Heart right ventricle (tissue), 16 donors: ENCODE results near the gene KLHL30. TPM values are rescaled to one million over a fixed set of nuclear protein-coding genes. Genes with fewer than 3 reads are reported as not detected.

Experiments
- ATAC-seq, 8 donors: fragments of 200-7000 bp; cut with Tn5 transposase; one replicate each; pipeline ENCODE4 v1.9.1; 2020; ENCODE audit warnings: mild to moderate bottlenecking in 8 of 8, moderate library complexity in 8 of 8, moderate number of reproducible peaks in 1 of 8
- DNase-seq, 2 donors: peaks; one replicate each; pipeline ENCODE4 v3.0.0-alpha.2; 2020
- H3K27ac ChIP-seq, 10 donors: fragments of 200-600 bp; sonication (generic) in 2 of 10; one replicate each; pipeline versions ENCODE4 v1.5.0 to v1.8.0; 2020 to 2022; ENCODE audit warnings: mild to moderate bottlenecking in 3 of 10
- H3K27me3 ChIP-seq, 7 donors: fragments of 200-600 bp; one replicate each; pipeline ENCODE4 v1.8.0; 2021 to 2022; ENCODE audit warnings: mild to moderate bottlenecking in 2 of 7
- H3K36me3 ChIP-seq, 9 donors: fragments of 200-600 bp; sonication (generic) in 1 of 9; one replicate each; pipeline versions ENCODE4 v1.5.0 to v1.8.0; 2020 to 2022; ENCODE audit warnings: mild to moderate bottlenecking in 2 of 9
- H3K4me1 ChIP-seq, 9 donors: fragments of 200-600 bp; sonication (generic) in 1 of 9; one replicate each; pipeline versions ENCODE4 v1.5.0 to v1.8.0; 2020 to 2022; ENCODE audit warnings: mild to moderate bottlenecking in 4 of 9
- H3K4me3 ChIP-seq, 10 donors: fragments of 200-600 bp; sonication (generic) in 2 of 10; one replicate each; pipeline versions ENCODE4 v1.5.0 to v1.8.0; 2020 to 2022; ENCODE audit warnings: mild to moderate bottlenecking in 7 of 10, moderate library complexity in 2 of 10
- H3K9me3 ChIP-seq, 11 donors: fragments of 200-600 bp in 10 of 11; sonication (generic) in 2 of 11; one replicate each; pipeline versions ENCODE4 v1.5.0 to v1.8.0; 2013 to 2022; ENCODE audit warnings: mild to moderate bottlenecking in 2 of 11, control low read depth in 1 of 11, moderate library complexity in 1 of 11
- CTCF ChIP-seq, 9 donors: fragments of 200-600 bp; sonication (generic) in 2 of 9; IDR thresholded peaks; one replicate each; pipeline versions ENCODE4 v1.5.0 to v1.8.0; 2021 to 2022; ENCODE audit warnings: antibody characterized with exemption in 9 of 9, mild to moderate bottlenecking in 5 of 9, moderate library complexity in 1 of 9
- WGBS, 2 donors: extraction: QIAGEN DNeasy Blood & Tissue Kit; methylation state at CpG; one replicate each; pipeline ENCODE4 v1.1.7; 2013; ENCODE audit warnings: inconsistent platforms in 1 of 2; 5-methylcytosine and 5-hydroxymethylcytosine counted together
- intact Hi-C, 10 donors: fragments of 100-400 bp; cut with DNase I; formaldehyde crosslinking; loops; one replicate each; pipeline versions ENCODE4 v1.11.1 to v1.14.2; 2022
- polyA plus RNA-seq, 2 donors: library from polyadenylated mRNA; stranded (reverse); fragments of 200-250 nt; gene quantifications; one replicate each; pipeline ENCODE4 v1.2.3, GENCODE V29; 2013
- total RNA-seq, 10 donors: library from RNA; stranded (reverse); fragmentation: NEBNext Ultra II Directional in 3 of 10; extraction: Animal tissue kit (Norgen Biotek cat#: 25700) in 3 of 10; gene quantifications; one replicate each; pipeline versions ENCODE4 v1.2.1 to v1.2.4, GENCODE V29; 2021 to 2023
- donor health status: Arrhythmogenic right ventricular cardiomyopathy.
- donor health status: ischemic (EF 13 %, LVEDD 7.1; RV severe dilation, severe dysfunction).
- donor health status: healthy with polysubstance abuse.
- donor health status: DM: no; HTN: yes; CAD: no.
- donor health status: DM: no; HTN: no; CAD: no.
- donor health status: ischemic (EF 25% LVEDD 6.9; RV normal size, moderate dysfunction).
- donor health status: ischemic (EF 25% LVEDD 5.7; RV mildly dilated, moderate dysfunction).
- donor health status: healthy.
- donor health status: DM: yes; HTN: yes; CAD: no.
- donor health status: Ischemic cardiomyopathy.
- donor health status: ischemic (EF 35%, LVEDD 5.7; RV mildly dilated, moderate dysfunction).
- donor health status: nonischemic (EF 11% LVEDD 7.7; RV severe dilation, severe dysfunction).
- donor health status: DM: yes; HTN: yes; CAD: no.
- donor health status: PGD.
- donor health status: ischemic (EF 29% LVEDD 5.4; RV normal size, mild dysfunction).
- donor health status: nonischemic (EF 23%, LVEDD 6.1; RV moderate dilation, normal function).

KLHL30 gene
- total and polyA plus RNA-seq, 12 donors = 3.0 to 30.1 (median 25.9) TPM

- peaks cover 6 to 59% (median 43%) of the 10 kb centered on the region in 9 donors for H3K4me1 ChIP-seq
- H3K27me3 ChIP-seq = peaks cover 0 to 2% (median 0%) of the 10 kb centered on the region in 7 donors
- H3K9me3 ChIP-seq = no peaks in the 10 kb centered on the region
- 73 to 74% methylated on average over 29 to 30 of the region's 30 CpGs for WGBS, 2 donors
- intact Hi-C loops = loop anchor here in 4 of 10 donors (5.0 to 10.0 kb wide), 3 partner anchors 80 to 288 kb away; partner anchors contain the start of genes RAMP1 (in 2 of the 4) and SCLY (in 1 of the 4)
- TF ChIP-seq CTCF (IDR thresholded peaks at IDR 0.05) = peak in 1 of 9 donors; percentile 7
- peak overlapping the region in 7 of 10 donors; percentile 15 to 70 (median 52) for H3K27ac ChIP-seq
- DNase-seq (no peak), ATAC-seq (peak in 1 of 8 donors; percentile 2)
- no peak overlapping the region for H3K4me3 ChIP-seq
- H3K36me3 ChIP-seq = peaks cover 0 to 6% (median 0%) of the 10 kb centered on the region in 9 donors
Observed at GRCh38 chr2:238142382-238143205, 4.1 kb downstream of the KLHL30 start.

GRCh38 chr2:238143239-238143951, 4.9 kb downstream of the KLHL30 start:
- 59 to 67% methylated on average over 20 of the region's 20 CpGs for WGBS, 2 donors
- intact Hi-C loops = loop anchor here in 4 of 10 donors (5.0 to 10.0 kb wide), 3 partner anchors 81 to 289 kb away; partner anchors contain the start of genes RAMP1 (in 2 of the 4) and SCLY (in 1 of the 4)
- H3K4me1 ChIP-seq = peaks cover 3 to 51% (median 35%) of the 10 kb centered on the region in 9 donors

GRCh38 chr2:238144262-238144661, 5.8 kb downstream of the KLHL30 start:
- H3K4me1 ChIP-seq = peaks cover 3 to 42% (median 26%) of the 10 kb centered on the region in 9 donors
- DNase-seq = no peak
- no peak for TF ChIP-seq CTCF (IDR thresholded peaks at IDR 0.05)
- intact Hi-C loops = loop anchor here in 4 of 10 donors (5.0 to 10.0 kb wide), 3 partner anchors 82 to 289 kb away; partner anchors contain the start of genes RAMP1 (in 2 of the 4) and SCLY (in 1 of the 4)
- H3K4me3 ChIP-seq = no peak overlapping the region
- peaks cover 0 to 6% (median 0%) of the 10 kb centered on the region in 9 donors for H3K36me3 ChIP-seq
- ATAC-seq = no peak
- peaks cover 0 to under 1% (median 0%) of the 10 kb centered on the region in 7 donors for H3K27me3 ChIP-seq
- WGBS, 2 donors = 87% methylated on average over 5 of the region's 5 CpGs
- no peaks in the 10 kb centered on the region for H3K9me3 ChIP-seq
- H3K27ac ChIP-seq = peak overlapping the region in 5 of 10 donors; percentile 47 to 70 (median 62)

More at GRCh38 chr2:238143239-238143951, 4.9 kb downstream of the KLHL30 start:
- Histone ChIP-seq H3K9me3 (no peaks in the 10 kb centered on the region), H3K27me3 (peaks cover 0 to 2% (median 0%) of the 10 kb centered on the region in 7 donors), H3K27ac (peak overlapping the region in 7 of 10 donors; percentile 15 to 70 (median 52)), H3K4me3 (no peak overlapping the region), H3K36me3 (peaks cover 0 to 6% (median 0%) of the 10 kb centered on the region in 9 donors)
- no peak for TF ChIP-seq CTCF (IDR thresholded peaks at IDR 0.05)
- peak in 1 of 2 donors; percentile 60 for DNase-seq
- peak; percentile 6 to 78 (median 64) for ATAC-seq

GRCh38 chr2:238145046-238145445, 6.6 kb downstream of the KLHL30 start:
- H3K27ac ChIP-seq = peak overlapping the region in 1 of 10 donors; percentile 10
- DNase-seq (no peak), ATAC-seq (no peak)
- H3K9me3 ChIP-seq = no peaks in the 10 kb centered on the region
- H3K4me1 ChIP-seq = peaks cover 3 to 34% (median 25%) of the 10 kb centered on the region in 9 donors
- 86% methylated on average over 12 of the region's 12 CpGs for WGBS, 2 donors
- peaks cover 0 to 6% (median 0%) of the 10 kb centered on the region in 9 donors for H3K36me3 ChIP-seq
- H3K27me3 ChIP-seq = no peaks in the 10 kb centered on the region
- H3K4me3 ChIP-seq = no peak overlapping the region
- intact Hi-C loops = loop anchor here in 3 of 10 donors (10.0 kb wide), 2 partner anchors 280 to 290 kb away; partner anchors contain the start of gene RAMP1 (in 2 of the 3)
- TF ChIP-seq CTCF (IDR thresholded peaks at IDR 0.05) = no peak
